Smooth muscle cell (in vitro differentiated cells): Measurements from ENCODE around the gene GPC1. TPM values are rescaled to one million over a fixed set of nuclear protein-coding genes. Genes with fewer than 3 reads are reported as not detected.

Experiments used
- DNase-seq: peaks from one replicate; lab custom pipeline; 2025; ENCODE audit not compliant: unreplicated experiment; lab: John Stamatoyannopoulos, UW
- H2AFZ ChIP-seq: fragments of 200-600 bp; sonication (generic); 2 replicates; pipeline ENCODE4 v1.6.0; 2016; ENCODE audit warnings: antibody characterized with exemption, low read depth, mild to moderate bottlenecking
- H3F3A ChIP-seq: fragments of 200-600 bp; sonication (generic); 2 replicates; pipeline ENCODE4 v1.6.0; 2017; ENCODE audit warnings: antibody characterized with exemption, low read depth
- H3K27ac ChIP-seq: fragments of 200-600 bp; sonication (generic); 2 replicates; pipeline ENCODE4 v1.5.1; 2016; ENCODE audit warnings: low read depth, mild to moderate bottlenecking
- H3K27me3 ChIP-seq: fragments of 200-600 bp; sonication (generic); 2 replicates; pipeline ENCODE4 v1.6.1; 2016; ENCODE audit warnings: low read depth, mild to moderate bottlenecking
- H3K36me3 ChIP-seq: fragments of 200-600 bp; sonication (generic); 2 replicates; pipeline ENCODE4 v1.5.1; 2016; ENCODE audit warnings: low read depth
- H3K4me1 ChIP-seq: fragments of 200-600 bp; sonication (generic); 2 replicates; pipeline ENCODE4 v1.5.1; 2016; ENCODE audit warnings: low read depth
- H3K4me2 ChIP-seq: fragments of 200-600 bp; sonication (generic); 2 replicates; pipeline ENCODE4 v1.6.0; 2016; ENCODE audit warnings: mild to moderate bottlenecking
- H3K4me3 ChIP-seq: fragments of 200-600 bp; sonication (generic); 2 replicates; pipeline ENCODE4 v1.5.1; 2016; ENCODE audit warnings: mild to moderate bottlenecking
- H3K79me2 ChIP-seq: fragments of 200-600 bp; sonication (generic); 2 replicates; pipeline ENCODE4 v1.6.0; 2016; ENCODE audit warnings: low read depth, mild to moderate bottlenecking
- H3K9ac ChIP-seq: fragments of 200-600 bp; sonication (generic); 2 replicates; pipeline ENCODE4 v1.6.0; 2016; ENCODE audit warnings: low read depth
- H3K9me3 ChIP-seq: fragments of 200-600 bp; sonication (generic); replicated peaks from 2 replicates; pipeline ENCODE4 v1.5.1; 2016; ENCODE audit warnings: low read depth
- H4K20me1 ChIP-seq: fragments of 200-600 bp; sonication (generic); 2 replicates; pipeline ENCODE4 v1.6.0; 2016; ENCODE audit warnings: low read depth
- CTCF ChIP-seq: fragments of 200-600 bp; sonication (generic); IDR thresholded peaks from 2 replicates; pipeline ENCODE4 v1.5.1; 2017; ENCODE audit warnings: borderline replicate concordance, mild to moderate bottlenecking, antibody characterized with exemption; ENCODE audit not compliant: insufficient read depth, poor library complexity, severe bottlenecking
- WGBS: methylation state at CpG from one replicate; pipeline ENCODE4 v1.1.7; 2016; ENCODE audit warnings: low lambda C conversion rate; 5-methylcytosine and 5-hydroxymethylcytosine counted together
- polyA plus RNA-seq: library from polyadenylated mRNA; unstranded; fragments of >200 nt; fragmentation: Nextera tagmentation; extraction: Ambion mirVana; gene quantifications from 2 replicates; pipeline ENCODE4 v1.2.1, GENCODE V29; 2016
- total RNA-seq: library from RNA; depleted of rRNA; stranded (reverse); fragments of >200 nt; gene quantifications from 2 replicates; pipeline ENCODE4 v1.2.3, GENCODE V29; 2014

GPC1 gene
- total and polyA plus RNA-seq, 2 experiments from 2014 or later: 88.9 to 221 TPM

GRCh38 chr2:240465268-240465764 lies 29.9 kb downstream of the GPC1 start:
- no peak overlapping the region for H3K9ac ChIP-seq
- no peak overlapping the region for H3K4me3 ChIP-seq
- WGBS: 97% methylated on average over 15 of the region's 22 CpGs
- no peaks in the 10 kb centered on the region for H3F3A ChIP-seq
- H2AFZ ChIP-seq: no peak overlapping the region
- DNase-seq: no peak
- H3K4me1 ChIP-seq: no peaks in the 10 kb centered on the region
- no peaks in the 10 kb centered on the region for H3K36me3 ChIP-seq
- H3K4me2 ChIP-seq: no peak overlapping the region
- H3K27me3 ChIP-seq: no peaks in the 10 kb centered on the region
- no peaks in the 10 kb centered on the region for H3K9me3 ChIP-seq
- peaks cover 28% of the 10 kb centered on the region for H4K20me1 ChIP-seq
- H3K79me2 ChIP-seq: no peaks in the 10 kb centered on the region
- no peak for TF ChIP-seq CTCF
- no peak overlapping the region for H3K27ac ChIP-seq

GRCh38 chr2:240465765-240466578 lies 30.5 kb downstream of the GPC1 start:
- no peak overlapping the region for H3K9ac ChIP-seq

GRCh38 chr2:240466579-240467148 lies 31.2 kb downstream of the GPC1 start:
- no peaks in the 10 kb centered on the region for H3F3A ChIP-seq
- no peaks in the 10 kb centered on the region for H3K79me2 ChIP-seq
- no peak for TF ChIP-seq CTCF
- no peak overlapping the region for H2AFZ ChIP-seq
- 94% methylated on average over 12 of the region's 19 CpGs for WGBS
- no peak for DNase-seq
- no peaks in the 10 kb centered on the region for H3K4me1 ChIP-seq
- H3K9ac ChIP-seq: no peak overlapping the region
- no peak overlapping the region for H3K27ac ChIP-seq
- no peak overlapping the region for H3K4me3 ChIP-seq
- no peaks in the 10 kb centered on the region for H3K9me3 ChIP-seq
- H4K20me1 ChIP-seq: peaks cover 16% of the 10 kb centered on the region
- no peaks in the 10 kb centered on the region for H3K27me3 ChIP-seq
- no peaks in the 10 kb centered on the region for H3K36me3 ChIP-seq
- no peak overlapping the region for H3K4me2 ChIP-seq

More at GRCh38 chr2:240465765-240466578, 30.5 kb downstream of the GPC1 start:
- no peak for DNase-seq
- no peak for TF ChIP-seq CTCF
- Histone ChIP-seq H2AFZ (no peak overlapping the region), H3K4me1 (no peaks in the 10 kb centered on the region), H3K79me2 (no peaks in the 10 kb centered on the region), H3K27ac (no peak overlapping the region), H3K4me3 (no peak overlapping the region), H3K9me3 (no peaks in the 10 kb centered on the region), H3K4me2 (no peak overlapping the region), H3F3A (no peaks in the 10 kb centered on the region), H3K27me3 (no peaks in the 10 kb centered on the region), H3K36me3 (no peaks in the 10 kb centered on the region), H4K20me1 (peaks cover 22% of the 10 kb centered on the region)
- 90% methylated on average over 28 of the region's 28 CpGs for WGBS
